Measurements from ENCODE around the gene UBE2F.

Gene UBE2F

DNA sequence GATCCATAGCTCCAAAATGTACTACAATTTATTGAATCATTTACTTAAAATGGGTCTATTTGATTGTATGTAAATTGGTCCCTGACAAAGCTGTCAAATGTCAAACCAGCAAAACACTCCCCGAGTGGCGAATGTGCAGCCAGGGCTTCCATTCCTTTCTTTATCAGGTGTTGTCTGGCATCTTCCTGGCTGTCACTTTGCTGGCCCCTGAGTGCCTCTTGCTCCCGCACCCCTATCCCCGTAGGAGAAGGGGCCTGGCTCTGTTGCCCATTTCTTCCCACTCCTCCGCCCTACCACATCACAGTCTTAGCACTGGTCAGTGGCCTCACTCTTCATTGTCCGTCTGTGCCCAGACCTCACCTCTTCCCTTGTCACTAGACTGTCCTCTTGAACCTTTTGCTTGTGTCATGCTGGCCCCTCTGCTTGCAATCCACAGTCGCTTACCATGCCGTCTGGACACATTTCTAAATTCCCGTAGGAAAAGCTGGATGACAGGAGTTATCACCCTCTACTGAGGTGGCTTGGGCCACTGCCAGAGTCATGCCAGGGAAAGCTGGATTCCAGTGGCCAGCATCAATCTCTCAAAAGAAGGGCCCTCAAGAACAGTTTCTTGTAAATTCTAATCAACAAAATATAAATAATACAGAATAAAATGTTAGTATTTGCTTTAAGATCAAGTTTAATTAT, 15.4 kb downstream of the UBE2F start:
- Mint-ChIP-seq H3K27me3 (no peaks in the 10 kb centered on the region), H3K36me3 (peaks cover 20% of the 10 kb centered on the region), H3K4me1 (peaks cover 78% of the 10 kb centered on the region), H3K4me3 (no peak overlapping the region), H3K27ac (peak overlapping the region; percentile 76), H3K9me3 (no peaks in the 10 kb centered on the region)

DNA sequence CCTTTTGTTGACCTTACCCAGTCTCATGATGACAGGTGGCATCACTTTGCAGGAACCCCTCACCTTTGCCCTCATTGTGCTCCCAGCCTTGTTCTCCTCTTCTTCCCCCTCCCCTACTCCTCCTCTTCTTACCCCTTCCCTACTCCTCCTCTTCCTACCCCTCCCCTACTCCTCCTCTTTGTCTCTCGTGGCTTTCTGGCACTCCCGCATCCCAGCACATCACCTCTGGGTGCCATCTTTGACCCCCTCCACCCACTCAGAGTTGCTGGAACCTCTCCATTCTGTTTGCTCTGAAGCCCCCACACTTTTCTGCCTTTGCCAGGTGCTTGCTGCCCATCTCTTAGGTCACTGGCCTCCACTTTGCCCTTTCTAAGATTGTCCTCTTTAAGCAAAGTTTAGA, 17.1 kb downstream of the UBE2F start:
- Mint-ChIP-seq H3K9me3 (no peaks in the 10 kb centered on the region), H3K4me1 (peaks cover 63% of the 10 kb centered on the region), H3K4me3 (no peak overlapping the region), H3K27ac (peak overlapping the region; percentile 38), H3K36me3 (peaks cover 22% of the 10 kb centered on the region), H3K27me3 (no peaks in the 10 kb centered on the region)

DNA sequence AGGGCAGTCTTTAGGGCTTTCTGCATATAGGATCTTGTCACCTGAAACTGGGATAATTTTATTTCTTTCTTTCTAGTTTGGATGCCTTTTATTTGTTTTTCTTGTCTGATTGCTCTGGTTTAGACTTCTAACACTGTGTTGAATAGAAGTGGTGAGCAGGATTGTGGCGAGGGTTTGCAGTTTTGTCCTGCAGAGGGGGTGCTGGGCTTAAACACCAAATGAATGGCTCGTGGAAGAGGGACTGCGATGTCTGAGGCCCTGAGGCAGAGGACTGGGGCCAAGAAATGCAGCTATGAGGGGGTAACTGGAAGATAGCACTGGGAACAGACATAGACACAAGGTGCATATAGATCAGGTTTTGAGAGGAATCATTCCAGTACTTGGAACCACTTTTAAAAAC, 20.5 kb downstream of the UBE2F start:
- Mint-ChIP-seq H3K36me3 (peaks cover 26% of the 10 kb centered on the region), H3K27me3 (no peaks in the 10 kb centered on the region), H3K9me3 (no peaks in the 10 kb centered on the region), H3K4me3 (no peak overlapping the region), H3K27ac (peak overlapping the region; percentile 82), H3K4me1 (peaks cover 36% of the 10 kb centered on the region)

DNA sequence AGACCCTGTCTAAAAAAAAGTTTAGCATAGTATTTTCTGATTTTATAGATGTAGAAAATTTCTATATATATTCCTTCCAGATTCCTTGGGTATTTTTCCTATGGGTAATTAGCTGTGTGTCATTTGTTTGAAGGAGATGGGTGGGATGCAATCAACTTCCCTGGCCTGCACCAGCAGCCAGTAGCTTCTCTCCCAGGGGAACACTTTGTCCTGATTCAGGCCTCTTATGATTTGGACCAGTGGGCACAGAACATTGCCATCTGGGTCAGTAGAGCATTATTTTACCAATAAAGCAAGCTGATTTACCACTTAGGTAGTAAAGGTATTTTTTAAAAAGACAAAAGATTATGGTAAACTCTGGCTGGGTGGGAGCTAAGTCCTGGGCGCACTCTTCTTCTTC, 26.9 kb downstream of the UBE2F start:
- peak overlapping the region; percentile 72 for H3K27ac Mint-ChIP-seq
- no peaks in the 10 kb centered on the region for H3K27me3 Mint-ChIP-seq
- H3K4me1 Mint-ChIP-seq, result peaks cover 40% of the 10 kb centered on the region
- peaks cover 24% of the 10 kb centered on the region for H3K36me3 Mint-ChIP-seq
- H3K4me3 Mint-ChIP-seq, result no peak overlapping the region
- no peaks in the 10 kb centered on the region for H3K9me3 Mint-ChIP-seq

DNA sequence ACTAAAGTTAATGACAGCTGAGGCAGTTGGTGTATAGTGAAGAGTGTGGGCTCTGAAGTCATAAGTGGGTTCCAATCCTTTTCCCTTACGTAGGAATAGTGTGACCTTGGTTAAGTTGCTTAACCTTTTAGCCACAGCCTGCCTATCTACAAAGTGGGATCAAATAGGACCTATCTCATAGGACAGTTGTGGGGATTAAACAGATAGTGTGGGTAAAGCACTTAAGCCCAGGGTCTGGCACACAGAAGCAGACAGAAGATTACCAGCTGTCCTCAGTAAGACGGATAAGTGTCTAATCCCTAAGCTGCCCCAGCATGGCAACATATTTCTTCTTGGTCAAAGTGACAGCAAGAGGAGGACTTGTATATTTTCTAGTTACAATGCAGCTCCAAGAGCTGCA, 28.2 kb downstream of the UBE2F start:
- Mint-ChIP-seq H3K9me3 (no peaks in the 10 kb centered on the region), H3K4me1 (peaks cover 54% of the 10 kb centered on the region), H3K27ac (peak overlapping the region; percentile 90), H3K36me3 (peaks cover 27% of the 10 kb centered on the region), H3K27me3 (no peaks in the 10 kb centered on the region), H3K4me3 (peak overlapping the region; percentile 27)

DNA sequence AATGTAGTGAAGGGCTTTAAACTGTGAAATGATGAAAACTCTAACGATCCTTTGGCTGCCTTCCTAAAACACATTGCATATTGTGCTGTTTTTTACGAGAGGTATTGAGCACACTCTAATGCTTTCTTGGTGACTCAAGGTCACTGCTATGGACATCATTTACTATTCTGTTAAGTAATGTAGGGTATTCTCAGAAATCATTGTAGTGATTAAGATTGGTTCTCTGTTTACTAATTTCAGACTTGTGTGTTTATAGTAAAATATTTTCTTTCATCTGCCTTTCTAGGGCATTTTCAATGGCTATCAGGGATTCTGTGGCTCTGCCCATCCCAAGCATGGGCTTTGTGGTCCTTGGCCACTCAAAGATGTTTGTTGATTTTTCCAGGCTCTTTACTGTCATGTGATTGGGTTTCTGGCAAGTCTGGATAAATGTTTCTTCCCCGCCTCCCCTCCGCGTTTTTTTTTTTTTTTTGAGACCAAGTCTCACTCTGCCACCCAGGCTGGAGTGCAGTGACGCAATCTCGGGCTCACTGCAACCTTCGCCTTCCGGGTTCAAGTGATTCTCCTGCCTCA, 29.3 kb downstream of the UBE2F start:
- H3K4me1 Mint-ChIP-seq, result peaks cover 62% of the 10 kb centered on the region
- peaks cover 28% of the 10 kb centered on the region for H3K36me3 Mint-ChIP-seq
- H3K27me3 Mint-ChIP-seq, result no peaks in the 10 kb centered on the region
- no peaks in the 10 kb centered on the region for H3K9me3 Mint-ChIP-seq
- peak overlapping the region; percentile 68 for H3K27ac Mint-ChIP-seq
- peak overlapping the region; percentile 30 for H3K4me3 Mint-ChIP-seq

DNA sequence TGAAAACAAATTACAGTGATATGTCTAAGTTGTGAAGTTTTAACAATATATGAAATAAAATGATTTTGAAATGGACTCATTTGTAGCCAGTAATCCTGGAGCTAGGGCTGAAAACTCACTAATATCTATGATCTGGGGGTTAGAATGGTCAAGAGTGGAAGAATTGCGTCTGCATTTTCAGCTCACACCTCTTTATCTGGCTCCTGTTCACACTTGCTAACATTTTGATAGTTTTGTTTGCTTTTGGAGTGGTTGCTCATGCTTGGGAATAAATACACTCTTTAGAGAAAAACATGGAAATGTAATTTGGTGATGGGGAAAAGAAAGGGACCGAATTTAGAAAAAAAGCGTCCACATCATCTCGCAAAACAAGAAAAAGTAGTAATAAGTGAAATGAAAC, 30.7 kb downstream of the UBE2F start:
- Mint-ChIP-seq H3K9me3 (no peaks in the 10 kb centered on the region), H3K4me1 (peaks cover 65% of the 10 kb centered on the region), H3K27me3 (no peaks in the 10 kb centered on the region), H3K36me3 (peaks cover 27% of the 10 kb centered on the region), H3K27ac (peak overlapping the region; percentile 99), H3K4me3 (peak overlapping the region; percentile 71)

DNA sequence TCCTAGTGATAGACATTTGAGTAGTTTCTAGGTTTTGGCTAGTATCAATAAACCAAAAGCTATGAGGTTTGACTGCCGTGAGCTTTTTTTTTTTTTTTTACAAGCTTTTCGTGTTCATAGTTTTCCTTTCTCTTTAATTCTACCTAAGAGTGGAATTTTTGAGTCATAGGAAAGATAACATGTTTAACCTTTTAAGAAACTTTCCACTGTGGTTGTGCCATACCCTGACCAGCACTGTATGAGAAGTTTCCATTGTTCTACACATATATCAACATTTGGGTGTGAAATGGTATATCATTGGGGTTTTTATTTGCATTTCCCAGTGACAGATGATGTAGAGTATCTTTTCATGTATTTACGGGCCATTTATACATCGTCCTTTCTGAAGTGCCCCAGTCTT, 31.7 kb downstream of the UBE2F start:
- Mint-ChIP-seq H3K4me1 (peaks cover 74% of the 10 kb centered on the region), H3K36me3 (peaks cover 31% of the 10 kb centered on the region), H3K27me3 (no peaks in the 10 kb centered on the region), H3K4me3 (peak overlapping the region; percentile 72), H3K27ac (peak overlapping the region; percentile 99), H3K9me3 (no peaks in the 10 kb centered on the region)

DNA sequence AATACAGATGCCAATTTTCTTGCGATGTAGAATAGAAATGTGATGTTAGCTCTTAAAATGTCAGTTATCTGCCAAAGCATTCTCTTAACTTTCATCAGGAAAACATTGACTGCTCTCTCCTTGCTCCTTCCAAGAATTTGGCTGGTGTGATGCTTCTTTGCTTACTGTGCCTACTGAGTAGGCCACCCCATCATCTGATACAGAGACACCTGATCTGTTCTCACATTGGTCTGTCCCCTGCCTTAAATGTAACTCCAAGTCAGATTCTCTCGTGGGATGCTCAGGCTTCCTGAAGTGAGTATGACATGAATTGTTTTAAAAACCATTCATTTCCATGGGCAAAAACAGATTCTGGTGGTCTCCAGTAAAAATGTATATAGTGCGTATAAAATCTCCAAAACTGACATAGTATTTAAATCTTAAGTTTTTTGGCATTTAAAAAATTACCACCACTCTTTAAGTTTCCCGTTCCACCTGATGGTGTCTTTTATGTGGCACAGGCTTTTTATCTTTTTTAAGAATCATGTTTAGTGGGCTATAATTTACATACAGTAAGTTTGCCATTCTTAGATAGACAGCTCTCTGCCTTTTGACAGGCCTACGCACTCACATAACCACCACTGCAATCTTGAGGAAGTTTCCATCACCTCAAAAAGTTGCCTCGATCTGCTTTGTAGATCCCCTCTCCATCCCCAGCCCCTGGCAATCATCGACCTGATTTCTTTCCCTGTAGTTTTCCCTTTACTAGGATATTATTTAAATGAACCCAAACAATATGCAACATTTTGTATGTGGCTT, 36.6 kb downstream of the UBE2F start:
- Mint-ChIP-seq H3K4me3 (peak overlapping the region; percentile 78), H3K36me3 (peaks cover 34% of the 10 kb centered on the region), H3K27ac (peak overlapping the region; percentile 98), H3K27me3 (no peaks in the 10 kb centered on the region), H3K4me1 (peaks cover 81% of the 10 kb centered on the region), H3K9me3 (peaks cover 5% of the 10 kb centered on the region)

DNA sequence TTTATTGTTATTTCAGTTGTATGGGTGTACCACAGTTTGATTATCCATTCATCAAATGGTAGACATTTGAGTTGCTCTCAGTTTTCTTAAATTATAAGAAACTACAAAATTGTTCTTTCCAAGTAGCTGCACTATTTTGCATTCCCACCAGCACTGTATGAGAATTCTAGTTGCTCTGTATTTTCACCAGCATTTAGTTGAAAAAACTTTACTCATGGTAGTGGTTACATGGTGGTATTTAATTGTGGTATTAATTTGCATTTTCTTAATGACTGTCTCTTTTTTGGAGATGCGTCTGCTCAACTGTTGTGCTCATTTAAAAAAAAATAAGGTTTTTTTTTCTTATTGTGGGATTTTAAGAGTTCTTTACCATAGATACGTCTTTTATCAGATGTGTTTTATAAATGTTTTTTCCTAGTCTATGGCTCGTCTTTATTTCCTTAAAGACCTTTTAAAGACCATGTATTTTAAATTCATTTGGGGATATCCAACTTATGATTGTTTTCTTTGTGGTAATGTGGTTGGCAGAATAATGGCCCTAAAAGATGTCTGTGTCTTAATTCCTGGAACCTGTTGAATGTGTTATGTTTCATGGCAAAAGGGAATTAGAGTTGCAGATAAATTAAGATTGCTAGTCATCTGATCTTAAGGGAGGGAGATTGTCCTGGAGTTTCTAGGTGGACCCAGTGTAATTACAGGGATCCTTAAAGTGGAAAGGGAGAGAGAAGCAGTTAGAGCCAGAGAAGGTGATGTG, 37.4 kb downstream of the UBE2F start:
- Mint-ChIP-seq H3K4me3 (peak overlapping the region; percentile 78), H3K27me3 (no peaks in the 10 kb centered on the region), H3K36me3 (peaks cover 32% of the 10 kb centered on the region), H3K27ac (peak overlapping the region; percentile 98), H3K9me3 (peaks cover 5% of the 10 kb centered on the region), H3K4me1 (peaks cover 81% of the 10 kb centered on the region)

DNA sequence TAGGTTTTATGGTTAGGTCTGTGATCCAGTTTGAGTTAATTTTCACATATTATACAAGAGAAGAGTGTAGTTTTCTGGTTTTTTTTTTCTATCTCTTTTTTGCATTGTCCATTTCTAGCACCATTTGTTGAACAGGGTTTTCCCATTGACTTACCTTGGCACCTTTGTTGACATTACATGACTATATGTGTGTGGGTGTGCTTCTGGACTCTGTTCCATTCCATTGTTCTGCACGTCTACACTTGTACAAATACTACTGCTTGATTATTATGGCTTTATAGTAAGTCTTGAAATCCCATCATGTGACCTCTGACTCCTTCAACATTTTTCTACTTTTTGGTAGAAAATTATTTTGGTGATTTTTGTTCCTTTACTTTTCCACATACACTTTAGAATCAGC, 38.7 kb downstream of the UBE2F start:
- Mint-ChIP-seq H3K36me3 (peaks cover 34% of the 10 kb centered on the region), H3K27me3 (no peaks in the 10 kb centered on the region), H3K27ac (peak overlapping the region; percentile 81), H3K4me3 (no peak overlapping the region), H3K4me1 (peaks cover 79% of the 10 kb centered on the region), H3K9me3 (peaks cover 5% of the 10 kb centered on the region)

DNA sequence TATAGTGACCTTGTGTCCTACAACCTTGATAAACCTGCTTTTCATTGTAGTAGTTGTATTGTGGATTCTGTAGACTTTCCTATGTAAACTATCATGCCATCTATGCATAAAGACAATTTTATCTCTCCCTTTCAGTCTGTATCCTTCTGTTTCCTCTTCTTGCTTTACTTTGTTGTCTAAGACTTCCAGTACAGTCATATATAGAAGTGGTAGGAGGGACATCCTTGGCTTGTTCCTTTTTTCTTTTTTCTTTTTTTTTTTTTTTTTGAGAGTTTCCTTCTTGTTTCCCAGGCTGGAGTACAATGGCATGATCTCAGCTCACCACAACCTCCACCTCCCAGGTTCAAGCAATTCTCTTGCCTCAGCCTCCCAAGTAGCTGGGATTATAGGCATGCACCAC, 39.7 kb downstream of the UBE2F start:
- Mint-ChIP-seq H3K9me3 (peaks cover 5% of the 10 kb centered on the region), H3K4me3 (no peak overlapping the region), H3K36me3 (peaks cover 42% of the 10 kb centered on the region), H3K4me1 (peaks cover 86% of the 10 kb centered on the region), H3K27me3 (no peaks in the 10 kb centered on the region), H3K27ac (no peak overlapping the region)

DNA sequence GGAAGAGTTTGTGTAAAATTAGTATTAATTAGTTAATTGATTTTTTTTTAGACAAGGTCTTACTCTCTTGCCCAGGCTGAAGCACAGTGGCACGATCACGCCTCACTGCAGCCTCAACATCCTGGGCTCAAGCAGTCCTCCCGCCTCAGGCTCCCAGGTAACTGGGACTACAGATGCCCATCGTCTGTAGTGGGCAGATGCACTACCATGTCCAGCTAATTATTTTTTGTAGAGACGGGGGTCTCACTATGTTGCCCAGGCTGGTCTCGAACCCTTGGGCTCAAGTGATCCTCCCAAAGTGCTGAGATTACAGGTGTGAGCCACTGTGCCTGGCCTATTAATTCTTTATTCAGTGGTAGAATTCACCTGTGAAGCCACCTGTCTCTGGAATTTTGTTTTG, 41.1 kb downstream of the UBE2F start:
- peaks cover 5% of the 10 kb centered on the region for H3K9me3 Mint-ChIP-seq
- H3K4me1 Mint-ChIP-seq, result peaks cover 81% of the 10 kb centered on the region
- no peak overlapping the region for H3K27ac Mint-ChIP-seq
- H3K27me3 Mint-ChIP-seq, result no peaks in the 10 kb centered on the region
- H3K4me3 Mint-ChIP-seq, result no peak overlapping the region
- H3K36me3 Mint-ChIP-seq, result peaks cover 43% of the 10 kb centered on the region

DNA sequence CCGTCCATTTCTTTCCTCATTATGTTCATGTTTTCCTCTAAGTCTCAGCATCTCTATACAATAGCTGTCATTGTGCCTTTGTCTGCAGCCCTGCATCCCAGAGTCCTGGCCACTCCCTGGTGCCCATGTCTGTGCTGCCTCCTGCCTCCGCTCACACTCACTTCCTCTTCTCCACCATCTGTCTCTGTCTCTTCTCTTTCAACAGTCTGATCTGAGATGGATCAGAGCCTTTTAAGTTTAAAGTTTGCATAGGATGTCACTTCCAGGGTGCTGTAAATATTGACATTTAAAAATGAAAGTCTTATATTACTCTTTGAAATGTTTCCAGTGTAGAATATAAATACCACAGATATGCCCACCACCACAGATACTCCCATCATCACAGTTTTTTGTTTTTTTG, 42.7 kb downstream of the UBE2F start:
- H3K27me3 Mint-ChIP-seq, result no peaks in the 10 kb centered on the region
- peaks cover 73% of the 10 kb centered on the region for H3K4me1 Mint-ChIP-seq
- H3K9me3 Mint-ChIP-seq, result peaks cover 2% of the 10 kb centered on the region
- H3K4me3 Mint-ChIP-seq, result peak overlapping the region; percentile 56
- peaks cover 41% of the 10 kb centered on the region for H3K36me3 Mint-ChIP-seq
- peak overlapping the region; percentile 91 for H3K27ac Mint-ChIP-seq

DNA sequence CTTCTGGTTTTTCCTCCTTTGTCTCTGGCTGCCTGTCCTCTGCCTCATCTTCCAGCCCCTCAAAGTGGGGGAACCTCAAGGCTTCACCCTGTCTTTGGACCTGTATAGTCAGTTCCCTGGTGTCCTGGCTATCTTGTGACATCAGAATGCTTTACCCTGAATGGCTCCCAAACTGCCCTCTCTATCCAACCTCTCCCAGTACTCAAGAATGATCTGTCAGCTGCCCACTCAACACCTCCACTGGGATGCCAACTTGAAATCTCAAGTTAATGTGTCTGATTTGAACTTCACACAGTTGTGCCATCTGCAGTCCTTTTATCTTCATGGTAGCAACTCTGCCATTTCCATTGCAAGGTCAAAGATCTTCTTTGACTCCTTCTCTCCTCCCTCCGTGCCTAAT, 43.8 kb downstream of the UBE2F start:
- no peaks in the 10 kb centered on the region for H3K27me3 Mint-ChIP-seq
- H3K36me3 Mint-ChIP-seq, result peaks cover 36% of the 10 kb centered on the region
- peaks cover 70% of the 10 kb centered on the region for H3K4me1 Mint-ChIP-seq

More for the DNA sequence above, 43.8 kb downstream of the UBE2F start:
- peak overlapping the region; percentile 32 for H3K4me3 Mint-ChIP-seq
- H3K27ac Mint-ChIP-seq, result peak overlapping the region; percentile 52
- no peaks in the 10 kb centered on the region for H3K9me3 Mint-ChIP-seq

All from activated naive CD4-positive, alpha-beta T cell treated with anti-CD3 and anti-CD28 coated beads, Interleukin-2, amount 50 U/mL, for 24 hours (primary cell).